A549 (cell line): ENCODE measurements around the gene GGACT. TPM values are rescaled to one million over a fixed set of nuclear protein-coding genes. Genes with fewer than 3 reads are reported as not detected.

Experiments used
- ATAC-seq, 2 experiments: fragments of 200-7000 bp in 1 of 2; fragments of >200 bp in 1 of 2; cut with Nextera tagmentation in 1 of 2; cut with Tn5 transposase in 1 of 2; 3 replicates each; pipeline versions ENCODE4 v1.8.0 to v1.9.1; 2018 to 2020; ENCODE audit warnings: mild to moderate bottlenecking in 1 of 2, moderate library complexity in 1 of 2
- CTCF ChIA-PET: fragments of 300-600 bp; sonication (Branson Sonifier 250); formaldehyde crosslinking; extraction: SDS; loops from one replicate; lab custom pipeline; 2021; ENCODE audit warnings: antibody characterized with exemption, inconsistent platforms; lab: Yijun Ruan, JAX
- POLR2A ChIA-PET: fragments of 350-600 bp; formaldehyde crosslinking; extraction: SDS; loops from one replicate; lab custom pipeline; 2021; ENCODE audit warnings: antibody characterized with exemption, inconsistent platforms; lab: Yijun Ruan, JAX
- DNase-seq, 2 experiments: peaks; one replicate each; pipeline versions ENCODE4 v3.0.0 to v3.0.0-alpha.2; 2011 to 2016; ENCODE audit warnings: low read depth in 1 of 2, low spot score in 1 of 2
- FAIRE-seq: peaks from 2 replicates; lab custom pipeline; 2011; peaks lifted over from hg19 to GRCh38; lab: Jason Lieb, UNC
- H3K27ac ChIP-seq, 2 experiments: fragments of >200 bp; sonication (Bioruptor Twin); formaldehyde crosslinking; 3 replicates each; pipeline ENCODE4 v1.5.1; 2016 to 2017
- H3K4me1 ChIP-seq: fragments of >200 bp; sonication (Bioruptor Twin); formaldehyde crosslinking; 3 replicates; pipeline ENCODE4 v1.6.1; 2016
- H3K4me2 ChIP-seq: fragments of >200 bp; sonication (Bioruptor Twin); formaldehyde crosslinking; 3 replicates; pipeline ENCODE4 v1.6.1; 2016
- H3K4me3 ChIP-seq: fragments of >200 bp; sonication (Bioruptor Twin); formaldehyde crosslinking; 3 replicates; pipeline ENCODE4 v1.5.1; 2016
- H3K9me3 ChIP-seq: fragments of >200 bp; sonication (Bioruptor Twin); formaldehyde crosslinking; 3 replicates; pipeline ENCODE4 v1.6.1; 2016
- BHLHE40 ChIP-seq: IDR thresholded peaks from 2 replicates; pipeline ENCODE4 v1.6.1; 2012; ENCODE audit warnings: low read depth, low read length, inconsistent platforms
- EHF ChIP-seq: fragments of 250-450 bp; sonication (Bioruptor Pico); IDR thresholded peaks from 2 replicates; pipeline ENCODE4 v1.5.0; 2020; ENCODE audit warnings: mild to moderate bottlenecking
- EHMT2 ChIP-seq: fragments of 200-600 bp; sonication (generic); IDR thresholded peaks from 2 replicates; pipeline ENCODE4 v1.6.1; 2016; ENCODE audit warnings: antibody characterized with exemption, low read depth, mild to moderate bottlenecking, moderate library complexity
- FOSB ChIP-seq: fragments of 250-450 bp; sonication (Bioruptor Pico); IDR thresholded peaks from 2 replicates; pipeline ENCODE4 v1.5.0; 2020; ENCODE audit warnings: mild to moderate bottlenecking, moderate library complexity
- FOSL2 ChIP-seq, 2 experiments: fragments of 450-650 bp in 1 of 2; fragments of >200 bp in 1 of 2; sonication (Bioruptor Twin) in 1 of 2; formaldehyde crosslinking; IDR thresholded peaks; 2 replicates each; pipeline versions ENCODE4 v1.5.0 to v1.6.1; 2016 to 2020; ENCODE audit warnings: mild to moderate bottlenecking in 1 of 2, moderate library complexity in 1 of 2
- HOXB5 ChIP-seq: fragments of 250-450 bp; sonication (Bioruptor Pico); IDR thresholded peaks from 2 replicates; pipeline ENCODE4 v1.5.0; 2020; ENCODE audit warnings: mild to moderate bottlenecking, moderate library complexity
- JUNB ChIP-seq: fragments of >200 bp; sonication (Bioruptor Twin); formaldehyde crosslinking; IDR thresholded peaks from 2 replicates; pipeline ENCODE4 v1.6.1; 2016
- KDM1A ChIP-seq: fragments of 200-600 bp; sonication (generic); IDR thresholded peaks from 2 replicates; pipeline ENCODE4 v1.6.1; 2016; ENCODE audit warnings: low read depth, mild to moderate bottlenecking
- KDM5A ChIP-seq: fragments of 200-600 bp; sonication (generic); IDR thresholded peaks from 2 replicates; pipeline ENCODE4 v1.6.1; 2016; ENCODE audit warnings: antibody characterized with exemption, mild to moderate bottlenecking
- NR3C1 ChIP-seq: fragments of >200 bp; sonication (Bioruptor Twin); formaldehyde crosslinking; IDR thresholded peaks from 3 replicates; pipeline ENCODE4 v1.6.1; 2017
- PHF8 ChIP-seq: fragments of 200-600 bp; sonication (generic); IDR thresholded peaks from 2 replicates; pipeline ENCODE4 v1.6.1; 2016; ENCODE audit warnings: low read depth, mild to moderate bottlenecking, antibody characterized with exemption, moderate library complexity, borderline replicate concordance
- POLR2A ChIP-seq: IDR thresholded peaks from 2 replicates; pipeline ENCODE4 v1.6.1; 2012; ENCODE audit warnings: mild to moderate bottlenecking, low read length
- RARB ChIP-seq: fragments of 250-450 bp; sonication (Bioruptor Pico); IDR thresholded peaks from 2 replicates; pipeline ENCODE4 v1.8.0; 2021; ENCODE audit warnings: mild to moderate bottlenecking, moderate library complexity
- RCOR1 ChIP-seq: fragments of 150-350 bp; IDR thresholded peaks from 2 replicates; pipeline ENCODE4 v1.6.1; 2014; ENCODE audit warnings: antibody characterized with exemption, low read length, low read depth
- RFX5 ChIP-seq: fragments of 450-650 bp; IDR thresholded peaks from 2 replicates; pipeline ENCODE4 v1.7.1; 2014; ENCODE audit warnings: antibody characterized with exemption, mild to moderate bottlenecking, moderate library complexity
- ZC3H11A ChIP-seq: fragments of 450-650 bp; IDR thresholded peaks from 2 replicates; pipeline ENCODE4 v1.6.1; 2014; ENCODE audit warnings: antibody characterized with exemption, mild to moderate bottlenecking
- ZNF302 ChIP-seq: fragments of 250-450 bp; sonication (Bioruptor Pico); IDR thresholded peaks from 2 replicates; pipeline ENCODE4 v1.9.0; 2021; ENCODE audit warnings: inconsistent platforms, mild to moderate bottlenecking, moderate library complexity
- WGBS: methylation state at CpG from one replicate; pipeline ENCODE4 v1.1.6; 2017; ENCODE audit errors: missing lambda C conversion rate; 5-methylcytosine and 5-hydroxymethylcytosine counted together
- polyA plus RNA-seq, 4 experiments: library from polyadenylated mRNA; depleted of rRNA in 3 of 4; stranded (reverse); fragments of >200 nt; fragmentation: RNase III in 1 of 4; extraction: RNeasy Plus Mini Kit Qiagen cat#74134 plus additional on column Dnase treatment in 1 of 4; gene quantifications; 2 replicates in 3 of 4; 3 replicates in 1 of 4; pipeline ENCODE4 v1.2.3, GENCODE V29; 2011 to 2017
- TF ChIP-seq, protein P1 (sequence below): fragments of 450-650 bp; IDR thresholded peaks from 2 replicates; pipeline ENCODE4 v1.6.1; 2014; ENCODE audit warnings: antibody characterized with exemption
- TF ChIP-seq, protein P2 (sequence below): IDR thresholded peaks from 2 replicates; pipeline ENCODE4 v1.6.1; 2012
- TF ChIP-seq, protein P3 (sequence below): IDR thresholded peaks from 2 replicates; pipeline ENCODE4 v1.6.1; 2012
- TF ChIP-seq, protein P4 (sequence below): fragments of 150-350 bp; IDR thresholded peaks from 2 replicates; pipeline ENCODE4 v1.6.1; 2014; ENCODE audit warnings: low read depth, mild to moderate bottlenecking, low read length
- TF ChIP-seq, protein P5 (sequence below): fragments of 250-450 bp; sonication (Bioruptor Pico); IDR thresholded peaks from 2 replicates; pipeline ENCODE4 v1.5.0; 2021; ENCODE audit warnings: mild to moderate bottlenecking, moderate library complexity, borderline replicate concordance

Gene GGACT
- polyA plus RNA-seq, 2 of the 4 experiments (the other 2 are of a cell fraction), result 2.7 to 8.6 TPM

DNA sequence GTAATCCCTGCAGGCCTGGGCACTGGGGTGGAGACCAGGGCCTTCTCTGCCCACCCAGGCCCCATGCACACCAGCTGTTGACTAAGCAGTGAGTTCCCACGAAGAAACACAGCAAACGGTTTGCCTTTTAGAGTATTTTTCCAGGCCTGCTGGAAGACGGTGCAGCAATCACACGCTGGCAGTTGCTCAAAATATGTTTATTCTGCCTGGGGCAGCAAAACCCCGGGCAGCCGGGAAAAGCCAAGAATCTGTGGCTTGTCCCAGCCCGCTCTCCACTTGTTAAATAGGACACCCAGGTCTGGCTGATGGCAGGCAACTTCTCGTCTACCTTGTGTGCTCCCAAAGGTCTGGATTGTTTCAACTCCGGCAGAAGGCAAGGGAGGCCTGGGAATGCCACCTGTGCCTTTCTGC, 40.8 kb downstream of the GGACT start:
- ATAC-seq, result no peak
- ChIA-PET CTCF (no interaction called here), POLR2A (no interaction called here)
- Histone ChIP-seq H3K4me2 (no peak overlapping the region), H3K27ac (no peak overlapping the region), H3K4me1 (no peaks in the 10 kb centered on the region), H3K4me3 (no peak overlapping the region), H3K9me3 (no peaks in the 10 kb centered on the region)
- no peak for FAIRE-seq
- TF ChIP-seq RCOR1 (no peak), BHLHE40 (no peak), POLR2A (no peak), JUNB (no peak), RARB (CRISPR knock-in tag) (no peak), FOSB (CRISPR knock-in tag) (no peak), KDM1A (no peak), HOXB5 (no peak), ZNF302 (CRISPR knock-in tag) (no peak), FOSL2 (IDR thresholded peaks at IDR 0.05) (no peak), FOSL2 (CRISPR knock-in tag; IDR thresholded peaks at IDR 0.05) (no peak), KDM5A (no peak), EHF (CRISPR knock-in tag) (no peak), NR3C1 (no peak), EHMT2 (no peak), PHF8 (no peak)
- TF ChIP-seq, protein P1, sequence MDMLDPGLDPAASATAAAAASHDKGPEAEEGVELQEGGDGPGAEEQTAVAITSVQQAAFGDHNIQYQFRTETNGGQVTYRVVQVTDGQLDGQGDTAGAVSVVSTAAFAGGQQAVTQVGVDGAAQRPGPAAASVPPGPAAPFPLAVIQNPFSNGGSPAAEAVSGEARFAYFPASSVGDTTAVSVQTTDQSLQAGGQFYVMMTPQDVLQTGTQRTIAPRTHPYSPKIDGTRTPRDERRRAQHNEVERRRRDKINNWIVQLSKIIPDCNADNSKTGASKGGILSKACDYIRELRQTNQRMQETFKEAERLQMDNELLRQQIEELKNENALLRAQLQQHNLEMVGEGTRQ, result no peak
- TF ChIP-seq, protein P2, sequence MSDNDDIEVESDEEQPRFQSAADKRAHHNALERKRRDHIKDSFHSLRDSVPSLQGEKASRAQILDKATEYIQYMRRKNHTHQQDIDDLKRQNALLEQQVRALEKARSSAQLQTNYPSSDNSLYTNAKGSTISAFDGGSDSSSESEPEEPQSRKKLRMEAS, result no peak
- TF ChIP-seq, protein P3, sequence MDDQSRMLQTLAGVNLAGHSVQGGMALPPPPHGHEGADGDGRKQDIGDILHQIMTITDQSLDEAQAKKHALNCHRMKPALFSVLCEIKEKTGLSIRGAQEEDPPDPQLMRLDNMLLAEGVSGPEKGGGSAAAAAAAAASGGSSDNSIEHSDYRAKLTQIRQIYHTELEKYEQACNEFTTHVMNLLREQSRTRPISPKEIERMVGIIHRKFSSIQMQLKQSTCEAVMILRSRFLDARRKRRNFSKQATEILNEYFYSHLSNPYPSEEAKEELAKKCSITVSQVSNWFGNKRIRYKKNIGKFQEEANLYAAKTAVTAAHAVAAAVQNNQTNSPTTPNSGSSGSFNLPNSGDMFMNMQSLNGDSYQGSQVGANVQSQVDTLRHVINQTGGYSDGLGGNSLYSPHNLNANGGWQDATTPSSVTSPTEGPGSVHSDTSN, result no peak
- DNase-seq, result no peak
- 77% methylated on average over 7 of the region's 9 CpGs for WGBS

DNA sequence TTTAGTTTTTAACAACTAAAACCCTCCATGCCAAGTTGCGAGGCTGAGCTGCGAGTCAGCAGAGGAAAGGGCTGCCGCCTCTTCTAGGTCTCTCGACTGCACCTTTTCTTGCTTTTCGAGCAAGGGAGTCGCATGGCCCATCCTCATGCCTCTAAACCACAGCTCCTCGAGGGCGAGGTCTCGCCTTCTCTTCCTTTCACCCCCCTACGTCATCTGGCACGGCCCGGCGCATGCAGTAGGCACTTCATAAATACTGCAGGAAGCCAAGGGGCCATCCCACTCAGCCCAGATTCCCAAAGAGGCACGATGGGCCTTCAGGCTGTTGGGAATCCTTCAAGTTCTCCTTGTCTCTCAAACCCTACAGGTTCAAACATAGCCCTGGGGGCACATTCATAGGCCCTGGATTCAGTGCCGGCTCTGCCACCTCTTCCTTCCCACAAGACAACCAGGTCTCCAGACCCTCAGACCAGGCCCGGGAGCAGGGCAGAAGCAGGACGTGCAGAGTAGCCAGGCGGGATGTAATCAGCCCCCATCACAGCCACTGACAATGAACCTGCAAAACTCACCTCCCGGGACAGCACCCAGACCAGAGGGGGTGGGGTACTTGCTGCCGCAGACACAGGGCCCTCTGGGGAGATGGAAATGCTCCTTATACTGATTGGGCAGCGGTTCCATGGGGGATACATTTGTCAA, 41.7 kb downstream of the GGACT start:
- CTCF ChIA-PET, result no interaction called here
- FAIRE-seq, result no peak
- no peak for ATAC-seq

More for the DNA sequence above, 41.7 kb downstream of the GGACT start:
- TF ChIP-seq, protein P4, sequence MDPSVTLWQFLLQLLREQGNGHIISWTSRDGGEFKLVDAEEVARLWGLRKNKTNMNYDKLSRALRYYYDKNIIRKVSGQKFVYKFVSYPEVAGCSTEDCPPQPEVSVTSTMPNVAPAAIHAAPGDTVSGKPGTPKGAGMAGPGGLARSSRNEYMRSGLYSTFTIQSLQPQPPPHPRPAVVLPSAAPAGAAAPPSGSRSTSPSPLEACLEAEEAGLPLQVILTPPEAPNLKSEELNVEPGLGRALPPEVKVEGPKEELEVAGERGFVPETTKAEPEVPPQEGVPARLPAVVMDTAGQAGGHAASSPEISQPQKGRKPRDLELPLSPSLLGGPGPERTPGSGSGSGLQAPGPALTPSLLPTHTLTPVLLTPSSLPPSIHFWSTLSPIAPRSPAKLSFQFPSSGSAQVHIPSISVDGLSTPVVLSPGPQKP, result no peak
- no peak for TF ChIP-seq RFX5
- TF ChIP-seq ZC3H11A, result no peak
- TF ChIP-seq ZNF302 (CRISPR knock-in tag), result no peak
- TF ChIP-seq, protein P5, sequence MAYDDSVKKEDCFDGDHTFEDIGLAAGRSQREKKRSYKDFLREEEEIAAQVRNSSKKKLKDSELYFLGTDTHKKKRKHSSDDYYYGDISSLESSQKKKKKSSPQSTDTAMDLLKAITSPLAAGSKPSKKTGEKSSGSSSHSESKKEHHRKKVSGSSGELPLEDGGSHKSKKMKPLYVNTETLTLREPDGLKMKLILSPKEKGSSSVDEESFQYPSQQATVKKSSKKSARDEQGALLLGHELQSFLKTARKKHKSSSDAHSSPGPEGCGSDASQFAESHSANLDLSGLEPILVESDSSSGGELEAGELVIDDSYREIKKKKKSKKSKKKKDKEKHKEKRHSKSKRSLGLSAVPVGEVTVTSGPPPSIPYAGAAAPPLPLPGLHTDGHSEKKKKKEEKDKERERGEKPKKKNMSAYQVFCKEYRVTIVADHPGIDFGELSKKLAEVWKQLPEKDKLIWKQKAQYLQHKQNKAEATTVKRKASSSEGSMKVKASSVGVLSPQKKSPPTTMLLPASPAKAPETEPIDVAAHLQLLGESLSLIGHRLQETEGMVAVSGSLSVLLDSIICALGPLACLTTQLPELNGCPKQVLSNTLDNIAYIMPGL (CRISPR knock-in tag), result no peak
- TF ChIP-seq, all 56 proteins: peak for 0
- no peaks in the 10 kb centered on the region for H3K4me1 ChIP-seq
- H3K27ac ChIP-seq, result no peak overlapping the region
- H3K9me3 ChIP-seq, result no peaks in the 10 kb centered on the region
- DNase-seq, result no peak
- no peak overlapping the region for H3K4me2 ChIP-seq
- POLR2A ChIA-PET, result no interaction called here
- WGBS, result 90% methylated on average over 15 of the region's 21 CpGs
- H3K4me3 ChIP-seq, result no peak overlapping the region
